ENCODE data around the gene ME1.

GRCh38 chr6:83480470-83480869 is 49.6 kb upstream of the ME1 start:
- TF ChIP-seq GABPB1 (CRISPR knock-in tag; IDR thresholded peaks at IDR 0.05), result no peak
- no peak for TF ChIP-seq CTCF (IDR thresholded peaks at IDR 0.05)
- no peak for TF ChIP-seq TEAD4 (CRISPR knock-in tag; IDR thresholded peaks at IDR 0.05)
- TF ChIP-seq IRF1 (CRISPR knock-in tag; IDR thresholded peaks at IDR 0.05), result no peak
- TF ChIP-seq RORB (CRISPR knock-in tag; IDR thresholded peaks at IDR 0.05), result no peak
- no peak for TF ChIP-seq FOXJ3 (CRISPR knock-in tag; IDR thresholded peaks at IDR 0.05; ENCODE audit: borderline replicate concordance)
- no peak for TF ChIP-seq ZNF425 (CRISPR knock-in tag; conservative IDR thresholded peaks at IDR 0.05)
- TF ChIP-seq TCF7 (CRISPR knock-in tag; IDR thresholded peaks at IDR 0.05; ENCODE audit: low read depth), result no peak
- TF ChIP-seq NR2C2 (CRISPR knock-in tag; IDR thresholded peaks at IDR 0.05), result no peak
- no peak for TF ChIP-seq ZNF423 (CRISPR knock-in tag; IDR thresholded peaks at IDR 0.05)
- TF ChIP-seq NFYB (CRISPR knock-in tag; conservative IDR thresholded peaks at IDR 0.05; ENCODE audit: low read depth), result no peak
- no peak for TF ChIP-seq ZNF121 (CRISPR knock-in tag; IDR thresholded peaks at IDR 0.05)
- no peak for TF ChIP-seq ATF2 (CRISPR knock-in tag; IDR thresholded peaks at IDR 0.05; ENCODE audit: borderline replicate concordance, low read depth)
- no peak for TF ChIP-seq JUN (CRISPR knock-in tag; IDR thresholded peaks at IDR 0.05)
